ENCODE measurements around the gene SCARF2. TPM values are rescaled to one million over a fixed set of nuclear protein-coding genes. Genes with fewer than 3 reads are reported as not detected.

SCARF2 gene
- total and polyA plus RNA-seq, 7 experiments from 2014 or later, result 0.21 to 2.6 (median 2.0) TPM

DNA sequence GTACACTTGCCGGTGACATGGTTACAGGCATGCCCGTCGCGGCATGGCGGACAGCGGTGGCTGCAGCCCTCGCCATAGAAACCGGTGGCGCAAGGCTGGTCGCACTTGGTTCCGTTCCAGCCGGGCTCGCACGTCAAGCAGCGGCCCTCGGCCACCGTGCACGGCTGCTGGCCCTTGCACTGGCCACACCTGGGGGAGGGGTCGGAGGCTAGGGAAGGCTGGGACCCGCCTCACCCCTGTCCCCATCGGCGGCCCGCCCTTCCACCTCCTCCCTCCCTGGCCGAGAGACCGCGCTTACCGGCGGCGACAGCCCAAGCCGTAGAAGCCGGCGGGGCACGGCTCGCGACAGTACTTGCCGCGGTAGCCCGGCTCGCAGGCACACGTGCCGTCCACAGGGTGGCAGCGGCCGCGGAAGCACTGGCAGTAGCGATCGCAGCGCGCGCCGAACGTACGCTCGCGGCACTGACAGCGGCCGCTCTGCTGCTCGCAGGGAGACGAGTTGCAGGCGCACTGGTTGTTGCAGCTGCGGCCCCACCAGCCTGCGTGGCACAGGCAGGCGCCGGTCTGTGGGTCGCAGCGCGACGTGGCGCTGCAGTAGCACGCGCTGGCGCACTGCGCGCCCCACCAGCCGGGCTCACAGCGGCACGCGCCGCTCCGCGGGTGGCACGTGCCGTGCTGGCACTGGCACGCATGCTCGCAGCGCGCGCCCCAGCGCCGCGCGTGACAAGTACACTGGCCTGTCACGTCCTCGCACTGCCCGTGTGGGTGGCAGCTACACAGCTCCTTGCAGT lies 6.7 kb downstream of the SCARF2 start:
- no peaks in the 10 kb centered on the region for H3K9me3 ChIP-seq (ENCODE audit: control insufficient read depth in 2 of 3, low read length in 3 of 3)
- peaks cover 17 to 29% of the 10 kb centered on the region in 2 donors for H3K4me1 ChIP-seq (ENCODE audit: control insufficient read depth in 2 of 2, insufficient read depth in 2 of 2, low read length in 2 of 2)
- H3K27ac Mint-ChIP-seq, result no peak overlapping the region
- POLR2A ChIA-PET, result interaction anchor here (1.4 to 2.2 kb wide), 4 partner anchors 33 to 119 kb away, joined by 3 to 8 read pairs (median 6); no protein-coding TSS in a partner anchor
- peaks cover 0 to 4% (median 0%) of the 10 kb centered on the region in 5 donors for H3K36me3 Mint-ChIP-seq
- DNase-seq (peak; percentile 31 to 67 (median 56)), ATAC-seq (peak; percentile 69)
- peaks cover 0 to 16% of the 10 kb centered on the region in 2 donors for H3K27me3 ChIP-seq (ENCODE audit: control insufficient read depth in 2 of 2, insufficient read depth in 2 of 2, low read length in 2 of 2)
- intact Hi-C loops (cut with micrococcal nuclease), result no loop called here
- no peak overlapping the region for H3K27ac ChIP-seq (ENCODE audit: low read depth, low read length)
- H3K9me3 Mint-ChIP-seq, result no peaks in the 10 kb centered on the region
- CTCF ChIA-PET, result interaction anchor here (0.6 to 2.0 kb wide), 5 partner anchors 13 to 62 kb away, joined by 3 to 5 read pairs (median 4); no protein-coding TSS in a partner anchor
- peak overlapping the region; percentile 71 to 96 (median 86) for H3K4me3 Mint-ChIP-seq
- H3K36me3 ChIP-seq (ENCODE audit: control insufficient read depth in 2 of 3, insufficient read depth in 3 of 3, low read length in 3 of 3), result no peaks in the 10 kb centered on the region
- H3K4me3 ChIP-seq (ENCODE audit: low read length), result peak overlapping the region; percentile 79
- peaks cover 30 to 78% (median 36%) of the 10 kb centered on the region in 5 donors for H3K27me3 Mint-ChIP-seq
- peaks cover 6 to 32% (median 14%) of the 10 kb centered on the region in 7 donors for H3K4me1 Mint-ChIP-seq

DNA sequence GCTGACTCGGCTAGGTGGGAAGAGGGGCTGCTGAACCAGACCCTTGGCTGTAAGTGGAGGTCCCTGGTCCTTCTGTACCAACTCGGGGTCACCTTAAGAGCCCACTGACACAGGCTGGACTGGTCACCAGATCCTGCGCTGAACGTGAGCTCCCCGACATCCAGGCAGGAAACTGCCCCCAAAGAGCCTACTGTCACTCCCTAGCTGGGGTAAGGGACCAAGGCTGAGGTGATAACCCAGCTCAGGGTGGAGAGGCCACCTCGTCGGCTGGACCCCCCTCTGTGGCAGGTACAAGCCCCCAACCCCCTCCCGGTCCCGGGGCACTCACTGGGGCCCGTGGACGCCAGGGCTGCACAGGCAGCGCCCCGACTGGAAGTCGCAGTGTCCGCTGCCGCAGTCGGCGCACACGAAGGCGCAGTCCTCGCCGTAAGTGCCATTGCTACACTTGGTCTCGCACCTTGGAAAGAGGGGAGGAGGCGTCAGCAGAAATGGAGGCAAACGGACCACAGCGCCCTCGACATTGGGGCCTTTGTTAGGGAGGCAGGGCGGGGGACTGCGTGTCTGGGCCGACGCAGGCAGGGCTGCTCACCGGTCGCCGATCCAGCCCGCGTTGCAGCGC lies 7.4 kb downstream of the SCARF2 start:
- Histone ChIP-seq H3K27me3 (ENCODE audit: control insufficient read depth in 2 of 2, insufficient read depth in 2 of 2, low read length in 2 of 2) (peaks cover 0 to 12% of the 10 kb centered on the region in 2 donors), H3K4me3 (ENCODE audit: low read length) (peak overlapping the region; percentile 79), H3K27ac (ENCODE audit: low read depth, low read length) (no peak overlapping the region), H3K4me1 (ENCODE audit: control insufficient read depth in 2 of 2, insufficient read depth in 2 of 2, low read length in 2 of 2) (peaks cover 17 to 26% of the 10 kb centered on the region in 2 donors), H3K36me3 (ENCODE audit: control insufficient read depth in 2 of 3, insufficient read depth in 3 of 3, low read length in 3 of 3) (no peaks in the 10 kb centered on the region), H3K9me3 (ENCODE audit: control insufficient read depth in 2 of 3, low read length in 3 of 3) (no peaks in the 10 kb centered on the region)
- Mint-ChIP-seq H3K27me3 (peaks cover 23 to 71% (median 30%) of the 10 kb centered on the region in 5 donors), H3K36me3 (peaks cover 0 to 4% (median 0%) of the 10 kb centered on the region in 5 donors), H3K27ac (no peak overlapping the region), H3K9me3 (no peaks in the 10 kb centered on the region), H3K4me3 (peak overlapping the region; percentile 71 to 96 (median 86)), H3K4me1 (peaks cover 6 to 25% (median 13%) of the 10 kb centered on the region in 7 donors)
- ChIA-PET CTCF (interaction anchor here (0.7 to 2.0 kb wide), 5 partner anchors 12 to 64 kb away, joined by 3 to 5 read pairs (median 4); no protein-coding TSS in a partner anchor), POLR2A (interaction anchor here (1.9 to 2.2 kb wide), 4 partner anchors 34 to 272 kb away, joined by 4 to 8 read pairs (median 6); no protein-coding TSS in a partner anchor)
- peak; percentile 1 for ATAC-seq
- DNase-seq, result peak in 1 of 9 donors; percentile 13
- intact Hi-C loops (cut with micrococcal nuclease), result no loop called here

DNA sequence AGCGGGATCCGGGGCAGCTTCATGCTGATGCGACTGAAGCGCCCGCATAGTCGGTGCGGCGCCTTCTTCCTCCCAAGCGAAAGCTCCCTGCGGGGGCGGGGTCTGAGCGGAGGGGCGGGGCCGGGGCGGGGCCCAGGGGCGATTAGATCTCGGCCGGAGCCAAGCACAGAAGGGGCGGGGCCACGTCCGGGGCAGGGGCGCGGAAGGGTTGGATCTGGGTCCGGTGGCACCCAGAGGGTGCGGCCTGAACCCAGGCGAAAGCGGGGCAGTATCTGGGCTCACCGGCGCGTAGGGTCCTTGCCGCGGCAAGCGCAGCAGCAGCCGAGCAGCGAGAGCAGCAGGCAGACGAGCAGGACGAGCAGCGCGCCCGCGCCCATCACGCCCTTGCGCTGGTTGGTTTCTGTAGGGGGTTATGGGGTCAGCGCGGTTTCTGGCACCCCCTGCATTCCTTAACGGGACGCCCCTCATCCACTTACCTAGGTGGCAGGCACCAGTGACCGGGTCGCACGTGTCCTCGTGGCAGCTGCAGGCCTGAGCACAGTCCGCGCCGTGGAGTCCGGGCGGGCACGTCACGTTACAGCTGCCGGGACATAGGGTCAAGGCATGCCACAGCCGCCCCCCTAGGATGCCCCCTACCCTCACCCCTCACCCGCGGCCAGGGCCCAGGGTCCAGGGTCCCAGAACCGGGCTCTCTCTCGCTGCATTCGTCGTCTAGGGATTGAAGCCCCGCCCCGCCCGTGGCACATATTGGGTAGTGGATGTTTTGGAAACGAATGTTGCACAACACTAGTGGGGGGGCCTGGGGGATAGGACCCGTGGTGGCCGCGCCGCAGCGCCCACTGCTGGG lies 8.1 kb downstream of the SCARF2 start:
- H3K4me3 ChIP-seq (ENCODE audit: low read length), result peak overlapping the region; percentile 79
- ChIA-PET POLR2A (interaction anchor here (0.7 to 2.2 kb wide), 6 partner anchors 27 to 273 kb away, joined by 3 to 8 read pairs (median 4); no protein-coding TSS in a partner anchor), CTCF (interaction anchor here (0.7 to 2.2 kb wide), 7 partner anchors 10 to 65 kb away, joined by 3 to 6 read pairs (median 4); no protein-coding TSS in a partner anchor)

DNA sequence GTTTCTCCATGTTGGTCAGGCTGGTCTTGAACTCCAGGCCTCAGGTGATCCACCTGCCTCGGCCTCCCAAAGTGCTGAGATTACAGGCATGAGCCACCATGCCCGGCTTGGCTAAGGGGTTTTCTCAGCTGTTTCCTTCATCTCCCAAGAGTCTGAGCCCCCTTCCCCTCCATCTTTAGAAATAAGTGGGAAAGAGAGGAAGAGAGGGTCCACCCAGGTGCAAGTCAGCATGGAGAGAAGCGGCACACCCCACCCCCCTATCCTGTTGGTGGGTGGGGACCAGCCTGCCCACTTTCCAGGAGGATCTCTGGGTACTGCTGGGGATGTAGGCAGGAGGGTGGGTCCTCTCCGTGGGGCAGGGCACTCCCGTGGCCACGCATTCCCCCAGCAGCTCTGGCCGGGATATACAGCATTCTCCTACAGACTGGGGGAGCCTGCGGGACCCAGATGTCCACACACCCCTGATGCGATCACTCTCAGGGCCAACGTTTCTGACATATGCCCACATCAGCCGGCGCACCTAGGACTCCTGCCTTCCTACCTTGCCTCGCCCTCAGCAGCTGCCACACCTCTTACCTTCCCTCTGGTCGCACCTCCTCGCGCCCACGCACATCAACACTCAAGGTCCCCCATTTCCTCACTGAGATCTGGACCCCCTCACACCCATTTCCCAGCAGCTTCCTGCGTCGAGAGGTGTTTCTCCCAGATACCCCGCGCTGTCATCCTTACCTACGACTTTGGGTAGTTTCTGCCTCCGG lies 8.9 kb downstream of the SCARF2 start:
- ChIA-PET CTCF (interaction anchor here (1.2 to 2.2 kb wide), 3 partner anchors 10 to 36 kb away, joined by 3 to 6 read pairs (median 5); no protein-coding TSS in a partner anchor), POLR2A (interaction anchor here (0.7 to 2.2 kb wide), 7 partner anchors 28 to 274 kb away, joined by 3 to 8 read pairs (median 4); no protein-coding TSS in a partner anchor)
- peaks cover 17 to 26% of the 10 kb centered on the region in 2 donors for H3K4me1 ChIP-seq (ENCODE audit: control insufficient read depth in 2 of 2, insufficient read depth in 2 of 2, low read length in 2 of 2)
- Mint-ChIP-seq H3K27ac (peak overlapping the region in 8 of 9 donors; percentile 11 to 80 (median 59)), H3K4me1 (peaks cover 6 to 23% (median 14%) of the 10 kb centered on the region in 7 donors), H3K27me3 (peaks cover 15 to 65% (median 19%) of the 10 kb centered on the region in 5 donors), H3K36me3 (peaks cover 0 to 4% (median 0%) of the 10 kb centered on the region in 5 donors), H3K4me3 (peak overlapping the region; percentile 82 to 96 (median 86)), H3K9me3 (no peaks in the 10 kb centered on the region)
- H3K4me3 ChIP-seq (ENCODE audit: low read length), result peak overlapping the region; percentile 79
- H3K27ac ChIP-seq (ENCODE audit: low read depth, low read length), result no peak overlapping the region
- intact Hi-C loops (cut with micrococcal nuclease), result loop anchor here (1.0 to 2.0 kb wide), 8 partner anchors 9 to 78 kb away; partner anchors contain the start of genes MED15 (in 1 of the 2) and SCARF2 (in 1 of the 2)
- DNase-seq, result no peak
- H3K36me3 ChIP-seq (ENCODE audit: control insufficient read depth in 2 of 3, insufficient read depth in 3 of 3, low read length in 3 of 3), result no peaks in the 10 kb centered on the region
- ATAC-seq, result no peak
- peaks cover 0 to 12% of the 10 kb centered on the region in 2 donors for H3K27me3 ChIP-seq (ENCODE audit: control insufficient read depth in 2 of 2, insufficient read depth in 2 of 2, low read length in 2 of 2)
- no peaks in the 10 kb centered on the region for H3K9me3 ChIP-seq (ENCODE audit: control insufficient read depth in 2 of 3, low read length in 3 of 3)

More for the DNA sequence above, 8.1 kb downstream of the SCARF2 start:
- peak; percentile 56 to 86 (median 75) for DNase-seq
- peaks cover 6 to 22% (median 13%) of the 10 kb centered on the region in 7 donors for H3K4me1 Mint-ChIP-seq
- peak overlapping the region; percentile 82 to 96 (median 86) for H3K4me3 Mint-ChIP-seq
- peaks cover 18 to 66% (median 22%) of the 10 kb centered on the region in 5 donors for H3K27me3 Mint-ChIP-seq
- intact Hi-C loops (cut with micrococcal nuclease), result loop anchor here (1.0 to 2.0 kb wide), 8 partner anchors 8 to 77 kb away; partner anchors contain the start of genes MED15 (in 1 of the 2) and SCARF2 (in 1 of the 2)
- no peaks in the 10 kb centered on the region for H3K9me3 Mint-ChIP-seq
- peaks cover 17 to 26% of the 10 kb centered on the region in 2 donors for H3K4me1 ChIP-seq (ENCODE audit: control insufficient read depth in 2 of 2, insufficient read depth in 2 of 2, low read length in 2 of 2)
- peak overlapping the region; percentile 11 to 80 (median 62) for H3K27ac Mint-ChIP-seq
- H3K36me3 ChIP-seq (ENCODE audit: control insufficient read depth in 2 of 3, insufficient read depth in 3 of 3, low read length in 3 of 3), result no peaks in the 10 kb centered on the region
- peaks cover 0 to 12% of the 10 kb centered on the region in 2 donors for H3K27me3 ChIP-seq (ENCODE audit: control insufficient read depth in 2 of 2, insufficient read depth in 2 of 2, low read length in 2 of 2)
- no peak overlapping the region for H3K27ac ChIP-seq (ENCODE audit: low read depth, low read length)
- peaks cover 0 to 4% (median 0%) of the 10 kb centered on the region in 5 donors for H3K36me3 Mint-ChIP-seq
- no peaks in the 10 kb centered on the region for H3K9me3 ChIP-seq (ENCODE audit: control insufficient read depth in 2 of 3, low read length in 3 of 3)
- ATAC-seq, result peak; percentile 87

DNA sequence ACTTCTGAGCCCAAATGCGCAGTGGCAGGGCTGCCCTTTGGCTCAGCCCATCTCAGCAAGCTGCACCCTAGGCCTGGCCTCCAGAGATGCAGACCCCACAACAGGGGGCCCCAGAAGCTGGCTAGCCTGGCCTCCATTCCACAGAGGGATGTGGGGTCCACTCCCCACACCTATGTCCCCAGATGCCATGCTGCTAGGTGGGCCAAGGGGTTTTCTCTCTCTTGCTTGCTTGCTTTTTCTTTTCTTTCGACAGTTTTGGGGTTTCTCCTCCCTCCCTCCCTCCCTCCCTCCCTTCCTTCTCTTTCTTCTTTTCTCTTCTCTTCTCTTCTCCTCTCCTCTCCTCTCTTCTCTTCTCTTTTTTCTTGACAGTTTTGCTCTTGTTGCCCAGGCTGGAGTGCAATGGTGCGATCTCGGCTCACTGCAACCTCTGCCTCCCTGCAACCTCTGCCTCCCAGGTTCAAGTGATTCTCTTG lies 9.6 kb downstream of the SCARF2 start:
- CTCF ChIA-PET, result interaction anchor here (0.6 to 2.2 kb wide), 2 partner anchors 9 to 26 kb away, joined by 3 to 6 read pairs; no protein-coding TSS in a partner anchor
- no peaks in the 10 kb centered on the region for H3K9me3 ChIP-seq (ENCODE audit: control insufficient read depth in 2 of 3, low read length in 3 of 3)
- DNase-seq (no peak), ATAC-seq (no peak)
- no peak overlapping the region for H3K4me3 ChIP-seq (ENCODE audit: low read length)
- peak overlapping the region in 5 of 10 donors; percentile 19 to 96 (median 54) for H3K4me3 Mint-ChIP-seq
- H3K36me3 ChIP-seq (ENCODE audit: control insufficient read depth in 2 of 3, insufficient read depth in 3 of 3, low read length in 3 of 3), result no peaks in the 10 kb centered on the region
- H3K27ac ChIP-seq (ENCODE audit: low read depth, low read length), result no peak overlapping the region
- intact Hi-C loops (cut with micrococcal nuclease), result loop anchor here (2.0 kb wide), 2 partner anchors 69 to 79 kb away; partner anchors contain the start of gene MED15 (in 1 of the 2)
- peaks cover 17 to 26% of the 10 kb centered on the region in 2 donors for H3K4me1 ChIP-seq (ENCODE audit: control insufficient read depth in 2 of 2, insufficient read depth in 2 of 2, low read length in 2 of 2)
- peaks cover 0 to 4% (median 0%) of the 10 kb centered on the region in 5 donors for H3K36me3 Mint-ChIP-seq
- no peak overlapping the region for H3K27ac Mint-ChIP-seq
- peaks cover 0 to 12% of the 10 kb centered on the region in 2 donors for H3K27me3 ChIP-seq (ENCODE audit: control insufficient read depth in 2 of 2, insufficient read depth in 2 of 2, low read length in 2 of 2)
- POLR2A ChIA-PET, result interaction anchor here (0.7 to 2.0 kb wide), 4 partner anchors 26 to 275 kb away, joined by 3 to 5 read pairs (median 4); no protein-coding TSS in a partner anchor
- peaks cover 6 to 26% (median 17%) of the 10 kb centered on the region in 7 donors for H3K4me1 Mint-ChIP-seq
- H3K27me3 Mint-ChIP-seq, result peaks cover 14 to 66% (median 22%) of the 10 kb centered on the region in 5 donors
- H3K9me3 Mint-ChIP-seq, result no peaks in the 10 kb centered on the region
